HEK293 (cell line): ENCODE measurements around the gene CAB39L.

ENCODE experiments used
- CTCF ChIA-PET: fragments of 350-600 bp; formaldehyde crosslinking; extraction: SDS; loops from one replicate; lab custom pipeline; 2021; ENCODE audit warnings: antibody characterized with exemption; lab: Yijun Ruan, JAX
- POLR2A ChIA-PET: fragments of 300-600 bp; formaldehyde crosslinking; extraction: SDS; loops from one replicate; lab custom pipeline; 2020; ENCODE audit warnings: antibody characterized with exemption, inconsistent platforms; lab: Yijun Ruan, JAX
- H3K27ac ChIP-seq: fragments of 200-500 bp; sonication (Bioruptor generic); 2 replicates; pipeline ENCODE4 v1.5.1; 2014; ENCODE audit warnings: low read depth, low read length, control low read depth, inconsistent platforms; ENCODE audit errors: extremely low read depth
- H3K36me3 ChIP-seq, 2 experiments: fragments of 200-500 bp in 1 of 2; sonication (Bioruptor generic) in 1 of 2; 1 replicate in 1 of 2; 2 replicates in 1 of 2; pipeline ENCODE4 v1.5.1; 2014 to 2017; ENCODE audit warnings: inconsistent platforms in 2 of 2, low read length in 2 of 2; ENCODE audit not compliant: control insufficient read depth in 2 of 2, insufficient read depth in 1 of 2
- H3K4me1 ChIP-seq: fragments of 200-500 bp; sonication (Bioruptor generic); 2 replicates; pipeline ENCODE4 v1.5.1; 2014; ENCODE audit warnings: mild to moderate bottlenecking, low read length, inconsistent platforms; ENCODE audit not compliant: control insufficient read depth, insufficient read depth
- H3K4me3 ChIP-seq: 2 replicates; pipeline ENCODE4 v1.5.1; 2011; ENCODE audit warnings: low read depth, mild to moderate bottlenecking, control low read depth, low read length, moderate library complexity
- H3K9me3 ChIP-seq: fragments of 200-500 bp; sonication (Bioruptor generic); 2 replicates; pipeline ENCODE4 v1.5.1; 2014; ENCODE audit warnings: low read depth, low read length, inconsistent platforms; ENCODE audit not compliant: control insufficient read depth, insufficient read depth
- KLF8 ChIP-seq: fragments of 450-650 bp; formaldehyde crosslinking; IDR thresholded peaks from 2 replicates; pipeline ENCODE4 v1.5.1; 2016; ENCODE audit warnings: missing biosample characterization, missing genetic modification characterization
- REPIN1 ChIP-seq: fragments of 450-650 bp; formaldehyde crosslinking; IDR thresholded peaks from 2 replicates; pipeline ENCODE4 v1.5.1; 2017; ENCODE audit warnings: missing biosample characterization, missing genetic modification characterization, low read depth
- SP7 ChIP-seq: fragments of 450-650 bp; formaldehyde crosslinking; IDR thresholded peaks from 2 replicates; pipeline ENCODE4 v1.5.1; 2016; ENCODE audit warnings: missing biosample characterization, missing genetic modification characterization
- ZBTB1 ChIP-seq: fragments of 450-650 bp; formaldehyde crosslinking; IDR thresholded peaks from 2 replicates; pipeline ENCODE4 v1.5.1; 2016; ENCODE audit warnings: missing biosample characterization, missing genetic modification characterization
- ZBTB48 ChIP-seq: fragments of 450-650 bp; formaldehyde crosslinking; IDR thresholded peaks from 2 replicates; pipeline ENCODE4 v1.5.1; 2016; ENCODE audit warnings: missing biosample characterization, missing genetic modification characterization
- ZNF10 ChIP-seq: fragments of 450-650 bp; formaldehyde crosslinking; IDR thresholded peaks from 2 replicates; pipeline ENCODE4 v1.5.1; 2017; ENCODE audit warnings: missing biosample characterization, missing genetic modification characterization
- ZNF174 ChIP-seq: fragments of 450-650 bp; formaldehyde crosslinking; IDR thresholded peaks from 2 replicates; pipeline ENCODE4 v1.5.0; 2017; ENCODE audit warnings: missing biosample characterization, mild to moderate bottlenecking, missing genetic modification characterization
- ZNF175 ChIP-seq: fragments of 450-650 bp; formaldehyde crosslinking; IDR thresholded peaks from 2 replicates; pipeline ENCODE4 v1.5.1; 2016; ENCODE audit warnings: missing biosample characterization, missing genetic modification characterization
- ZNF2 ChIP-seq: fragments of 450-650 bp; formaldehyde crosslinking; IDR thresholded peaks from 2 replicates; pipeline ENCODE4 v1.5.1; 2016; ENCODE audit warnings: missing biosample characterization, missing genetic modification characterization
- ZNF214 ChIP-seq: fragments of 450-650 bp; formaldehyde crosslinking; IDR thresholded peaks from 2 replicates; pipeline ENCODE4 v1.5.1; 2017; ENCODE audit warnings: missing biosample characterization, mild to moderate bottlenecking, missing genetic modification characterization, borderline replicate concordance
- ZNF23 ChIP-seq: fragments of 450-650 bp; formaldehyde crosslinking; IDR thresholded peaks from 2 replicates; pipeline ENCODE4 v1.5.1; 2016; ENCODE audit warnings: missing biosample characterization, missing genetic modification characterization, borderline replicate concordance
- ZNF530 ChIP-seq: fragments of 450-650 bp; formaldehyde crosslinking; IDR thresholded peaks from 2 replicates; pipeline ENCODE4 v1.5.1; 2016; ENCODE audit warnings: low read depth, missing biosample characterization, missing genetic modification characterization
- ZNF549 ChIP-seq: fragments of 450-650 bp; IDR thresholded peaks from 2 replicates; pipeline ENCODE4 v1.5.1; 2018; ENCODE audit warnings: missing biosample characterization, missing genetic modification characterization, mild to moderate bottlenecking, inconsistent platforms, moderate library complexity
- ZNF571 ChIP-seq: fragments of 450-650 bp; formaldehyde crosslinking; IDR thresholded peaks from 2 replicates; pipeline ENCODE4 v1.5.0; 2017; ENCODE audit warnings: missing biosample characterization, missing genetic modification characterization
- ZNF585B ChIP-seq: fragments of 450-650 bp; formaldehyde crosslinking; IDR thresholded peaks from 2 replicates; pipeline ENCODE4 v1.5.1; 2016; ENCODE audit warnings: missing biosample characterization, missing genetic modification characterization
- ZNF600 ChIP-seq: fragments of 450-650 bp; formaldehyde crosslinking; IDR thresholded peaks from 2 replicates; pipeline ENCODE4 v1.5.1; 2016; ENCODE audit warnings: missing biosample characterization, missing genetic modification characterization
- ZNF747 ChIP-seq: fragments of 450-650 bp; formaldehyde crosslinking; IDR thresholded peaks from 2 replicates; pipeline ENCODE4 v1.5.1; 2016; ENCODE audit warnings: missing biosample characterization, missing genetic modification characterization
- ZNF843 ChIP-seq: fragments of 450-650 bp; formaldehyde crosslinking; IDR thresholded peaks from 2 replicates; pipeline ENCODE4 v1.5.1; 2016; ENCODE audit warnings: missing biosample characterization, missing genetic modification characterization
- TF ChIP-seq, protein P1 (sequence below): fragments of 450-650 bp; formaldehyde crosslinking; IDR thresholded peaks from 2 replicates; pipeline ENCODE4 v1.5.1; 2016; ENCODE audit warnings: missing biosample characterization, missing genetic modification characterization
- TF ChIP-seq, protein P2 (sequence below): fragments of 450-650 bp; formaldehyde crosslinking; IDR thresholded peaks from 2 replicates; pipeline ENCODE4 v1.5.1; 2016; ENCODE audit warnings: missing biosample characterization, missing genetic modification characterization
- TF ChIP-seq, protein P3 (sequence below): fragments of 450-650 bp; formaldehyde crosslinking; IDR thresholded peaks from 2 replicates; pipeline ENCODE4 v1.5.1; 2016; ENCODE audit warnings: missing biosample characterization, missing genetic modification characterization, low read depth
- TF ChIP-seq, protein P4 (sequence below): fragments of 450-650 bp; formaldehyde crosslinking; IDR thresholded peaks from 2 replicates; pipeline ENCODE4 v1.5.1; 2016; ENCODE audit warnings: missing biosample characterization, missing genetic modification characterization
- TF ChIP-seq, protein P5 (sequence below): fragments of 450-650 bp; formaldehyde crosslinking; IDR thresholded peaks from 2 replicates; pipeline ENCODE4 v1.5.1; 2016; ENCODE audit warnings: missing biosample characterization, missing genetic modification characterization

The CAB39L gene

DNA sequence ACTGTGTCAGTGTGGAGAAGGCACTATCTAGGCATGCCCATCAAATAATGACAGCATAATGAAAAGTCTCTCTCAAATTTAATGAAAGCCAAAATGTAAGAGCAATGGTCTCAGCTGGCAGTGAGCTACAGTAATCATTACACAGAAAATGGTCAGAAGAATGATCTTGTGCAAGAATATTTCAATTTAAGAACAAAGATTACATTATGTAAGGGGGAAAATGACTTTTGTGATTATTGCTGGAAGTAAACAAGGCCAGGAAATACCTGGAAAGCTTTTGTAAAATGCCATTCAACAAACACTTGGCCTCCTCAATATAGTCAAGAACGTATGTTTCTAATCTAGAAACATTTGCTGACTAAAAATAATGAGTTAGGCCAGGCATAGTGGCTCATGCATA is 89.1 kb downstream of the CAB39L start (continued):
- TF ChIP-seq, protein P1, sequence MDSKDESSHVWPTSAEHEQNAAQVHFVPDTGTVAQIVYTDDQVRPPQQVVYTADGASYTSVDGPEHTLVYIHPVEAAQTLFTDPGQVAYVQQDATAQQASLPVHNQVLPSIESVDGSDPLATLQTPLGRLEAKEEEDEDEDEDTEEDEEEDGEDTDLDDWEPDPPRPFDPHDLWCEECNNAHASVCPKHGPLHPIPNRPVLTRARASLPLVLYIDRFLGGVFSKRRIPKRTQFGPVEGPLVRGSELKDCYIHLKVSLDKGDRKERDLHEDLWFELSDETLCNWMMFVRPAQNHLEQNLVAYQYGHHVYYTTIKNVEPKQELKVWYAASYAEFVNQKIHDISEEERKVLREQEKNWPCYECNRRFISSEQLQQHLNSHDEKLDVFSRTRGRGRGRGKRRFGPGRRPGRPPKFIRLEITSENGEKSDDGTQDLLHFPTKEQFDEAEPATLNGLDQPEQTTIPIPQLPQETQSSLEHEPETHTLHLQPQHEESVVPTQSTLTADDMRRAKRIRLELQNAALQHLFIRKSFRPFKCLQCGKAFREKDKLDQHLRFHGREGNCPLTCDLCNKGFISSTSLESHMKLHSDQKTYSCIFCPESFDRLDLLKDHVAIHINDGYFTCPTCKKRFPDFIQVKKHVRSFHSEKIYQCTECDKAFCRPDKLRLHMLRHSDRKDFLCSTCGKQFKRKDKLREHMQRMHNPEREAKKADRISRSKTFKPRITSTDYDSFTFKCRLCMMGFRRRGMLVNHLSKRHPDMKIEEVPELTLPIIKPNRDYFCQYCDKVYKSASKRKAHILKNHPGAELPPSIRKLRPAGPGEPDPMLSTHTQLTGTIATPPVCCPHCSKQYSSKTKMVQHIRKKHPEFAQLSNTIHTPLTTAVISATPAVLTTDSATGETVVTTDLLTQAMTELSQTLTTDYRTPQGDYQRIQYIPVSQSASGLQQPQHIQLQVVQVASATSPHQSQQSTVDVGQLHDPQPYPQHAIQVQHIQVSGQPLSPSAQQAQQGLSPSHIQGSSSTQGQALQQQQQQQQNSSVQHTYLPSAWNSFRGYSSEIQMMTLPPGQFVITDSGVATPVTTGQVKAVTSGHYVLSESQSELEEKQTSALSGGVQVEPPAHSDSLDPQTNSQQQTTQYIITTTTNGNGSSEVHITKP (tag by site-specific recombination) = no peak
- no peak for TF ChIP-seq ZNF174 (tag by site-specific recombination)
- TF ChIP-seq, protein P2, sequence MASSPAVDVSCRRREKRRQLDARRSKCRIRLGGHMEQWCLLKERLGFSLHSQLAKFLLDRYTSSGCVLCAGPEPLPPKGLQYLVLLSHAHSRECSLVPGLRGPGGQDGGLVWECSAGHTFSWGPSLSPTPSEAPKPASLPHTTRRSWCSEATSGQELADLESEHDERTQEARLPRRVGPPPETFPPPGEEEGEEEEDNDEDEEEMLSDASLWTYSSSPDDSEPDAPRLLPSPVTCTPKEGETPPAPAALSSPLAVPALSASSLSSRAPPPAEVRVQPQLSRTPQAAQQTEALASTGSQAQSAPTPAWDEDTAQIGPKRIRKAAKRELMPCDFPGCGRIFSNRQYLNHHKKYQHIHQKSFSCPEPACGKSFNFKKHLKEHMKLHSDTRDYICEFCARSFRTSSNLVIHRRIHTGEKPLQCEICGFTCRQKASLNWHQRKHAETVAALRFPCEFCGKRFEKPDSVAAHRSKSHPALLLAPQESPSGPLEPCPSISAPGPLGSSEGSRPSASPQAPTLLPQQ = no peak
- no peak for TF ChIP-seq ZNF549 (tag by site-specific recombination)
- TF ChIP-seq REPIN1 (tag by site-specific recombination) = no peak
- TF ChIP-seq, all 188 proteins: peak for 0

DNA sequence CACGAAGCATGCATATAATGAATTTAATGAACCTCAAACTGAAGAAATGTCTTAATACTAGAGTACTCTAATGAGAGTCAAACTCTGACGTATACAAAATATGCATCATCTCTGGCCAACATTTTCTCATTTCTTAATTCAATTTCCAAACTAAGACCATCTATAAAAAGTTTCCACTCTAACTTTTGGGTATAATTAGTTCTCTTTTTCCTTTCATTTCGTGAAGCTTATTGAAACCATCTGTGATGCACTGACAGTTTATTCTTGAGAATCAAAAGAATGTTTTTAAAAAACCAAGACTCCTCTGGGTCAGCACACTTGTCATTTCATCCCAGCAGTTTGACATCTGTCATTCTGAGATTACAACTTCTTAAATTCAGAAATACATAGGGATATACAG is 90.0 kb downstream of the CAB39L start:
- H3K4me3 ChIP-seq = no peak overlapping the region
- ChIA-PET CTCF (no interaction called here), POLR2A (no interaction called here)
- no peaks in the 10 kb centered on the region for H3K36me3 ChIP-seq
- no peak overlapping the region for H3K27ac ChIP-seq
- TF ChIP-seq ZNF214 (tag by site-specific recombination) (no peak), KLF8 (tag by site-specific recombination) (no peak), ZNF843 (tag by site-specific recombination) (no peak), ZNF600 (tag by site-specific recombination) (no peak), ZNF175 (tag by site-specific recombination) (no peak)
- TF ChIP-seq, protein P3, sequence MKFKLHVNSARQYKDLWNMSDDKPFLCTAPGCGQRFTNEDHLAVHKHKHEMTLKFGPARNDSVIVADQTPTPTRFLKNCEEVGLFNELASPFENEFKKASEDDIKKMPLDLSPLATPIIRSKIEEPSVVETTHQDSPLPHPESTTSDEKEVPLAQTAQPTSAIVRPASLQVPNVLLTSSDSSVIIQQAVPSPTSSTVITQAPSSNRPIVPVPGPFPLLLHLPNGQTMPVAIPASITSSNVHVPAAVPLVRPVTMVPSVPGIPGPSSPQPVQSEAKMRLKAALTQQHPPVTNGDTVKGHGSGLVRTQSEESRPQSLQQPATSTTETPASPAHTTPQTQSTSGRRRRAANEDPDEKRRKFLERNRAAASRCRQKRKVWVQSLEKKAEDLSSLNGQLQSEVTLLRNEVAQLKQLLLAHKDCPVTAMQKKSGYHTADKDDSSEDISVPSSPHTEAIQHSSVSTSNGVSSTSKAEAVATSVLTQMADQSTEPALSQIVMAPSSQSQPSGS (tag by site-specific recombination) = no peak
- TF ChIP-seq, protein P4, sequence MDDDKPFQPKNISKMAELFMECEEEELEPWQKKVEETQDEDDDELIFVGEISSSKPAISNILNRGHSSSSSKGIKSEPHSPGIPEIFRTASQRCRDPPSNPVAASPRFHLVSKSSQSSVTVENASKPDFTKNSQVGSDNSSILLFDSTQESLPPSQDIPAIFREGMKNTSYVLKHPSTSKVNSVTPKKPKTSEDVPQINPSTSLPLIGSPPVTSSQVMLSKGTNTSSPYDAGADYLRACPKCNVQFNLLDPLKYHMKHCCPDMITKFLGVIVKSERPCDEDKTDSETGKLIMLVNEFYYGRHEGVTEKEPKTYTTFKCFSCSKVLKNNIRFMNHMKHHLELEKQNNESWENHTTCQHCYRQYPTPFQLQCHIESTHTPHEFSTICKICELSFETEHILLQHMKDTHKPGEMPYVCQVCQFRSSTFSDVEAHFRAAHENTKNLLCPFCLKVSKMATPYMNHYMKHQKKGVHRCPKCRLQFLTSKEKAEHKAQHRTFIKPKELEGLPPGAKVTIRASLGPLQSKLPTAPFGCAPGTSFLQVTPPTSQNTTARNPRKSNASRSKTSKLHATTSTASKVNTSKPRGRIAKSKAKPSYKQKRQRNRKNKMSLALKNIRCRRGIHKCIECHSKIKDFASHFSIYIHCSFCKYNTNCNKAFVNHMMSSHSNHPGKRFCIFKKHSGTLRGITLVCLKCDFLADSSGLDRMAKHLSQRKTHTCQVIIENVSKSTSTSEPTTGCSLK (tag by site-specific recombination) = no peak
- TF ChIP-seq, protein P5, sequence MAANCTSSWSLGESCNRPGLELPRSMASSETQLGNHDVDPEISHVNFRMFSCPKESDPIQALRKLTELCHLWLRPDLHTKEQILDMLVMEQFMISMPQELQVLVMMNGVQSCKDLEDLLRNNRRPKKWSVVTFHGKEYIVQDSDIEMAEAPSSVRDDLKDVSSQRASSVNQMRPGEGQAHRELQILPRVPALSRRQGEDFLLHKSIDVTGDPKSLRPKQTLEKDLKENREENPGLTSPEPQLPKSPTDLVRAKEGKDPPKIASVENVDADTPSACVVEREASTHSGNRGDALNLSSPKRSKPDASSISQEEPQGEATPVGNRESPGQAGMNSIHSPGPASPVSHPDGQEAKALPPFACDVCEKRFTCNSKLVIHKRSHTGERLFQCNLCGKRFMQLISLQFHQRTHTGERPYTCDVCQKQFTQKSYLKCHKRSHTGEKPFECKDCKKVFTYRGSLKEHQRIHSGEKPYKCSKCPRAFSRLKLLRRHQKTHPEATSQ (tag by site-specific recombination) = no peak
- H3K9me3 ChIP-seq = no peaks in the 10 kb centered on the region
- H3K4me1 ChIP-seq = no peaks in the 10 kb centered on the region

DNA sequence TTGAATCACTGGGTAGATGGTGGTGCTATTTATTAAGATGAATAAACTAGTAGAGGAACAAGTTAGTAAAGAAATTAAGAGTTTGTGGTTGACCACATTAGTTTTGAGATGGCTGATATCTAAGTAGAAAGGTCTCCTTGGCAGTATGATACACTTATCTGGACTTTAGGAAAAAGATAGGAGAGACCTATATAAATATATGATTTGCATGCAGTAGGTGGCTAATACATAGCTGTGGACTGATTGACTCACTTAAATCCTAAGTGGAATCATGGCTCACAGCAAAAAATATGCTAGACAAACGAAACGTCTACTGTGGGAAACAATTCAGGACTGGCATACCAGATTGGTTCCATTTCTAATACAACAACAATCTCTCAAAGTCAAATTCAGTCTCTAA is 92.0 kb downstream of the CAB39L start:
- ChIA-PET CTCF (no interaction called here), POLR2A (no interaction called here)
- H3K9me3 ChIP-seq = no peaks in the 10 kb centered on the region
- H3K4me3 ChIP-seq = no peak overlapping the region
- no peaks in the 10 kb centered on the region for H3K4me1 ChIP-seq
- H3K36me3 ChIP-seq = no peaks in the 10 kb centered on the region
- H3K27ac ChIP-seq = no peak overlapping the region
- TF ChIP-seq ZNF10 (tag by site-specific recombination) = no peak
- TF ChIP-seq ZNF747 (tag by site-specific recombination) = no peak
- TF ChIP-seq SP7 (tag by site-specific recombination) = no peak
- TF ChIP-seq ZNF571 (tag by site-specific recombination) = no peak
- TF ChIP-seq REPIN1 (tag by site-specific recombination) = no peak
- TF ChIP-seq ZNF843 (tag by site-specific recombination) = no peak
- TF ChIP-seq ZNF23 = no peak
- TF ChIP-seq ZNF2 = no peak
- TF ChIP-seq ZBTB48 (tag by site-specific recombination) = no peak
- TF ChIP-seq ZNF585B = no peak
- TF ChIP-seq ZNF530 (tag by site-specific recombination) = no peak
- no peak for TF ChIP-seq ZBTB1 (tag by site-specific recombination)
